Activated T-helper 1 cell treated with anti-CD3 and anti-CD28 coated beads, Interleukin-12 subunit alpha, Interleukin-12 subunit beta, Interleukin-2, Interleukin-4 antibody, amounts not matched to agents 30 ng/mL and 10 ng/mL and 1 ng/mL, durations not matched to agents 14 hours and 24 hours and 36 hours (primary cell): Measurements from ENCODE around the gene COL16A1. TPM values are rescaled to one million over a fixed set of nuclear protein-coding genes. Genes with fewer than 3 reads are reported as not detected.

Experiments used
- DNase-seq: peaks from one replicate; pipeline ENCODE4 v3.0.0; 2021; ENCODE audit warnings: low spot score
- H3K27ac Mint-ChIP-seq: one replicate; pipeline ENCODE4 v1.8.0; 2021; ENCODE audit warnings: mild to moderate bottlenecking, mixed read lengths
- H3K27me3 Mint-ChIP-seq: one replicate; pipeline ENCODE4 v1.8.0; 2022; ENCODE audit warnings: mild to moderate bottlenecking, moderate library complexity, mixed read lengths; ENCODE audit not compliant: insufficient read depth
- H3K36me3 Mint-ChIP-seq: one replicate; pipeline ENCODE4 v1.8.0; 2021; ENCODE audit warnings: low read depth, mixed read lengths
- H3K4me1 Mint-ChIP-seq: one replicate; pipeline ENCODE4 v1.8.0; 2021; ENCODE audit warnings: low read depth, mixed read lengths
- H3K4me3 Mint-ChIP-seq: one replicate; pipeline ENCODE4 v1.8.0; 2021; ENCODE audit warnings: mild to moderate bottlenecking, moderate library complexity, mixed read lengths
- H3K9me3 Mint-ChIP-seq: one replicate; pipeline ENCODE4 v1.8.0; 2021; ENCODE audit warnings: mixed read lengths
- intact Hi-C: fragments of 100-400 bp; cut with micrococcal nuclease; formaldehyde crosslinking; loops from one replicate; pipeline ENCODE4 v1.15.1; 2024
- total RNA-seq: library from RNA; stranded (reverse); gene quantifications from 2 replicates; pipeline ENCODE4 v1.2.3, GENCODE V29; 2022

Gene COL16A1
- total RNA-seq, 1 donor from 2014 or later, result not detected

- H3K27ac Mint-ChIP-seq, result no peak overlapping the region
- no peak for DNase-seq
Measured at GRCh38 chr1:31624309-31624708, 79.5 kb downstream of the COL16A1 start.

GRCh38 chr1:31623365-31623764, 80.5 kb downstream of the COL16A1 start:
- no peak for DNase-seq
- H3K36me3 Mint-ChIP-seq, result peaks cover 2% of the 10 kb centered on the region
- H3K27me3 Mint-ChIP-seq, result peaks cover 11% of the 10 kb centered on the region
- no peak overlapping the region for H3K27ac Mint-ChIP-seq
- H3K4me1 Mint-ChIP-seq, result no peaks in the 10 kb centered on the region
- H3K9me3 Mint-ChIP-seq, result no peaks in the 10 kb centered on the region
- no peak overlapping the region for H3K4me3 Mint-ChIP-seq
- intact Hi-C loops, result no loop called here

More at GRCh38 chr1:31624309-31624708, 79.5 kb downstream of the COL16A1 start:
- intact Hi-C loops, result no loop called here
- Mint-ChIP-seq H3K4me3 (no peak overlapping the region), H3K36me3 (peaks cover 6% of the 10 kb centered on the region), H3K4me1 (no peaks in the 10 kb centered on the region), H3K27me3 (peaks cover 1% of the 10 kb centered on the region), H3K9me3 (no peaks in the 10 kb centered on the region)

- Mint-ChIP-seq H3K27me3 (peaks cover 17% of the 10 kb centered on the region), H3K4me3 (no peak overlapping the region), H3K9me3 (no peaks in the 10 kb centered on the region), H3K36me3 (peaks cover 2% of the 10 kb centered on the region), H3K27ac (no peak overlapping the region), H3K4me1 (no peaks in the 10 kb centered on the region)
- intact Hi-C loops, result no loop called here
- no peak for DNase-seq
Measured at GRCh38 chr1:31621847-31622730, 81.7 kb downstream of the COL16A1 start.

- Mint-ChIP-seq H3K27me3 (peaks cover 23% of the 10 kb centered on the region), H3K4me1 (no peaks in the 10 kb centered on the region), H3K36me3 (peaks cover 2% of the 10 kb centered on the region), H3K27ac (no peak overlapping the region), H3K9me3 (no peaks in the 10 kb centered on the region), H3K4me3 (no peak overlapping the region)
- no peak for DNase-seq
- intact Hi-C loops, result no loop called here
Measured at GRCh38 chr1:31621498-31621820, 82.4 kb downstream of the COL16A1 start.

GRCh38 chr1:31620631-31621497, 83.0 kb downstream of the COL16A1 start:
- intact Hi-C loops, result no loop called here
- Mint-ChIP-seq H3K27me3 (peaks cover 28% of the 10 kb centered on the region), H3K27ac (no peak overlapping the region), H3K4me3 (no peak overlapping the region), H3K36me3 (peaks cover 2% of the 10 kb centered on the region), H3K4me1 (no peaks in the 10 kb centered on the region), H3K9me3 (no peaks in the 10 kb centered on the region)
- no peak for DNase-seq

GRCh38 chr1:31618916-31619846, 84.6 kb downstream of the COL16A1 start:
- Mint-ChIP-seq H3K36me3 (peaks cover 2% of the 10 kb centered on the region), H3K9me3 (no peaks in the 10 kb centered on the region), H3K4me1 (no peaks in the 10 kb centered on the region), H3K4me3 (no peak overlapping the region), H3K27ac (no peak overlapping the region), H3K27me3 (peaks cover 32% of the 10 kb centered on the region)
- no peak for DNase-seq
- intact Hi-C loops, result loop anchor here (1.0 kb wide), 1 partner anchor 55 kb away; no protein-coding TSS in a partner anchor

- H3K27me3 Mint-ChIP-seq, result peaks cover 35% of the 10 kb centered on the region
- no peaks in the 10 kb centered on the region for H3K4me1 Mint-ChIP-seq
- DNase-seq, result no peak
- intact Hi-C loops, result loop anchor here (1.0 kb wide), 1 partner anchor 54 kb away; no protein-coding TSS in a partner anchor
- no peak overlapping the region for H3K4me3 Mint-ChIP-seq
- no peaks in the 10 kb centered on the region for H3K9me3 Mint-ChIP-seq
- H3K36me3 Mint-ChIP-seq, result peaks cover 2% of the 10 kb centered on the region
- H3K27ac Mint-ChIP-seq, result no peak overlapping the region
Measured at GRCh38 chr1:31617916-31618746, 85.7 kb downstream of the COL16A1 start.

- H3K27me3 Mint-ChIP-seq, result peaks cover 35% of the 10 kb centered on the region
- intact Hi-C loops, result no loop called here
- no peak for DNase-seq
- no peaks in the 10 kb centered on the region for H3K9me3 Mint-ChIP-seq
- H3K4me1 Mint-ChIP-seq, result no peaks in the 10 kb centered on the region
- H3K4me3 Mint-ChIP-seq, result peak within 1 kb of the TSS; percentile 46
- H3K36me3 Mint-ChIP-seq, result peaks cover 2% of the 10 kb centered on the region
- H3K27ac Mint-ChIP-seq, result no peak within 1 kb of the TSS
Measured at GRCh38 chr1:31617218-31617915, 86.5 kb downstream of the COL16A1 start, which contains the start of gene HCRTR1. HCRTR1 (plus strand) TSS chr1:31617689; CDS start chr1:31619193, 1,504 bp downstream.

- peaks cover 38% of the 10 kb centered on the region for H3K27me3 Mint-ChIP-seq
- intact Hi-C loops, result no loop called here
- no peaks in the 10 kb centered on the region for H3K9me3 Mint-ChIP-seq
- H3K27ac Mint-ChIP-seq, result no peak overlapping the region
- no peak for DNase-seq
- H3K4me3 Mint-ChIP-seq, result no peak overlapping the region
- H3K36me3 Mint-ChIP-seq, result no peaks in the 10 kb centered on the region
- no peaks in the 10 kb centered on the region for H3K4me1 Mint-ChIP-seq
Measured at GRCh38 chr1:31615939-31616338, 87.9 kb downstream of the COL16A1 start.

- intact Hi-C loops, result no loop called here
- Mint-ChIP-seq H3K27ac (no peak overlapping the region), H3K36me3 (no peaks in the 10 kb centered on the region), H3K27me3 (peaks cover 38% of the 10 kb centered on the region), H3K4me1 (no peaks in the 10 kb centered on the region), H3K4me3 (no peak overlapping the region), H3K9me3 (no peaks in the 10 kb centered on the region)
- no peak for DNase-seq
Measured at GRCh38 chr1:31615414-31615813, 88.4 kb downstream of the COL16A1 start.

GRCh38 chr1:31614414-31615005, 89.3 kb downstream of the COL16A1 start:
- DNase-seq, result no peak
- H3K36me3 Mint-ChIP-seq, result no peaks in the 10 kb centered on the region
- H3K4me1 Mint-ChIP-seq, result no peaks in the 10 kb centered on the region
- no peak overlapping the region for H3K27ac Mint-ChIP-seq
- no peaks in the 10 kb centered on the region for H3K9me3 Mint-ChIP-seq
- peaks cover 38% of the 10 kb centered on the region for H3K27me3 Mint-ChIP-seq
- intact Hi-C loops, result no loop called here
- no peak overlapping the region for H3K4me3 Mint-ChIP-seq
